ENCODE data around the gene MPPED2.

The MPPED2 gene

GRCh38 chr11:30550022-30550542, 36.1 kb downstream of the MPPED2 start:
- DNase-seq (ENCODE audit: insufficient read length) = no peak
- FAIRE-seq = no peak
- TF ChIP-seq TAF1 (IDR thresholded peaks at IDR 0.05; ENCODE audit: borderline replicate concordance, low read depth, low read length) (no peak), POLR2AphosphoS5 (IDR thresholded peaks at IDR 0.05; ENCODE audit: low read depth, low read length) (no peak), POLR2A (IDR thresholded peaks at IDR 0.05; ENCODE audit: low read depth, low read length) (no peak)

- no peak for TF ChIP-seq POLR2AphosphoS5 (IDR thresholded peaks at IDR 0.05; ENCODE audit: low read depth, low read length)
- no peak for TF ChIP-seq POLR2A (IDR thresholded peaks at IDR 0.05; ENCODE audit: low read depth, low read length)
- FAIRE-seq (no peak), DNase-seq (ENCODE audit: insufficient read length) (no peak)
These were observed 36.6 kb downstream of the MPPED2 start for GRCh38 chr11:30549565-30549964.

GRCh38 chr11:30546334-30546733, 39.8 kb downstream of the MPPED2 start:
- DNase-seq (ENCODE audit: insufficient read length) = no peak
- TF ChIP-seq TAF1 (IDR thresholded peaks at IDR 0.05; ENCODE audit: borderline replicate concordance, low read depth, low read length) (no peak), POLR2A (IDR thresholded peaks at IDR 0.05; ENCODE audit: low read depth, low read length) (no peak), POLR2AphosphoS5 (IDR thresholded peaks at IDR 0.05; ENCODE audit: low read depth, low read length) (no peak)
- no peak for FAIRE-seq

- TF ChIP-seq POLR2AphosphoS5 (IDR thresholded peaks at IDR 0.05; ENCODE audit: low read depth, low read length) = no peak
- no peak for TF ChIP-seq TAF1 (IDR thresholded peaks at IDR 0.05; ENCODE audit: borderline replicate concordance, low read depth, low read length)
- TF ChIP-seq POLR2A (IDR thresholded peaks at IDR 0.05; ENCODE audit: low read depth, low read length) = no peak
- no peak for FAIRE-seq
- no peak for DNase-seq (ENCODE audit: insufficient read length)
These were observed 40.6 kb downstream of the MPPED2 start for GRCh38 chr11:30545507-30545906.

- DNase-seq (ENCODE audit: insufficient read length) (no peak), FAIRE-seq (no peak)
- TF ChIP-seq TAF1 (IDR thresholded peaks at IDR 0.05; ENCODE audit: borderline replicate concordance, low read depth, low read length) (no peak), POLR2AphosphoS5 (IDR thresholded peaks at IDR 0.05; ENCODE audit: low read depth, low read length) (no peak), POLR2A (IDR thresholded peaks at IDR 0.05; ENCODE audit: low read depth, low read length) (no peak)
These were observed 43.1 kb downstream of the MPPED2 start for GRCh38 chr11:30543066-30543465.

- DNase-seq (ENCODE audit: insufficient read length) (no peak), FAIRE-seq (no peak)
- TF ChIP-seq TAF1 (IDR thresholded peaks at IDR 0.05; ENCODE audit: borderline replicate concordance, low read depth, low read length) (no peak), POLR2AphosphoS5 (IDR thresholded peaks at IDR 0.05; ENCODE audit: low read depth, low read length) (no peak), POLR2A (IDR thresholded peaks at IDR 0.05; ENCODE audit: low read depth, low read length) (no peak)
These were observed 45.4 kb downstream of the MPPED2 start for GRCh38 chr11:30540781-30541180.

- TF ChIP-seq POLR2AphosphoS5 (IDR thresholded peaks at IDR 0.05; ENCODE audit: low read depth, low read length) (no peak), POLR2A (IDR thresholded peaks at IDR 0.05; ENCODE audit: low read depth, low read length) (no peak), TAF1 (IDR thresholded peaks at IDR 0.05; ENCODE audit: borderline replicate concordance, low read depth, low read length) (no peak)
- FAIRE-seq (no peak), DNase-seq (ENCODE audit: insufficient read length) (no peak)
These were observed 47.9 kb downstream of the MPPED2 start for GRCh38 chr11:30538251-30538650.

GRCh38 chr11:30535818-30536217, 50.3 kb downstream of the MPPED2 start:
- TF ChIP-seq POLR2A (IDR thresholded peaks at IDR 0.05; ENCODE audit: low read depth, low read length) (no peak), TAF1 (IDR thresholded peaks at IDR 0.05; ENCODE audit: borderline replicate concordance, low read depth, low read length) (no peak), POLR2AphosphoS5 (IDR thresholded peaks at IDR 0.05; ENCODE audit: low read depth, low read length) (no peak)
- no peak for FAIRE-seq
- no peak for DNase-seq (ENCODE audit: insufficient read length)

GRCh38 chr11:30533445-30533947, 52.7 kb downstream of the MPPED2 start:
- FAIRE-seq (no peak), DNase-seq (ENCODE audit: insufficient read length) (no peak)
- no peak for TF ChIP-seq POLR2AphosphoS5 (IDR thresholded peaks at IDR 0.05; ENCODE audit: low read depth, low read length)
- TF ChIP-seq TAF1 (IDR thresholded peaks at IDR 0.05; ENCODE audit: borderline replicate concordance, low read depth, low read length) = no peak
- no peak for TF ChIP-seq POLR2A (IDR thresholded peaks at IDR 0.05; ENCODE audit: low read depth, low read length)

- FAIRE-seq (no peak), DNase-seq (ENCODE audit: insufficient read length) (no peak)
- TF ChIP-seq TAF1 (IDR thresholded peaks at IDR 0.05; ENCODE audit: borderline replicate concordance, low read depth, low read length) (no peak), POLR2AphosphoS5 (IDR thresholded peaks at IDR 0.05; ENCODE audit: low read depth, low read length) (no peak), POLR2A (IDR thresholded peaks at IDR 0.05; ENCODE audit: low read depth, low read length) (no peak)
These were observed 58.6 kb downstream of the MPPED2 start for GRCh38 chr11:30527566-30527965.

GRCh38 chr11:30526558-30526957, 59.6 kb downstream of the MPPED2 start:
- DNase-seq (ENCODE audit: insufficient read length) (no peak), FAIRE-seq (no peak)
- no peak for TF ChIP-seq POLR2AphosphoS5 (IDR thresholded peaks at IDR 0.05; ENCODE audit: low read depth, low read length)
- TF ChIP-seq TAF1 (IDR thresholded peaks at IDR 0.05; ENCODE audit: borderline replicate concordance, low read depth, low read length) = no peak
- no peak for TF ChIP-seq POLR2A (IDR thresholded peaks at IDR 0.05; ENCODE audit: low read depth, low read length)

GRCh38 chr11:30522536-30523243, 63.5 kb downstream of the MPPED2 start:
- FAIRE-seq (no peak), DNase-seq (ENCODE audit: insufficient read length) (no peak)
- TF ChIP-seq POLR2A (IDR thresholded peaks at IDR 0.05; ENCODE audit: low read depth, low read length) (no peak), POLR2AphosphoS5 (IDR thresholded peaks at IDR 0.05; ENCODE audit: low read depth, low read length) (no peak), TAF1 (IDR thresholded peaks at IDR 0.05; ENCODE audit: borderline replicate concordance, low read depth, low read length) (no peak)

Measured in GM12892 (cell line).